AG10803 (cell line): ENCODE results near the gene GLOD4.

Experiments
- DNase-seq: peaks from one replicate; pipeline ENCODE4 v3.0.0; 2010; ENCODE audit warnings: low read depth
- H3K4me3 ChIP-seq: 2 replicates; pipeline ENCODE4 v1.5.1; 2011; ENCODE audit warnings: mild to moderate bottlenecking, low read length, control low read depth
- TF ChIP-seq, protein P1 (sequence below): conservative IDR thresholded peaks from 2 replicates; pipeline ENCODE4 v1.5.1; 2011; ENCODE audit warnings: mild to moderate bottlenecking, low read length, control low read depth, inconsistent platforms

GLOD4 gene

DNA sequence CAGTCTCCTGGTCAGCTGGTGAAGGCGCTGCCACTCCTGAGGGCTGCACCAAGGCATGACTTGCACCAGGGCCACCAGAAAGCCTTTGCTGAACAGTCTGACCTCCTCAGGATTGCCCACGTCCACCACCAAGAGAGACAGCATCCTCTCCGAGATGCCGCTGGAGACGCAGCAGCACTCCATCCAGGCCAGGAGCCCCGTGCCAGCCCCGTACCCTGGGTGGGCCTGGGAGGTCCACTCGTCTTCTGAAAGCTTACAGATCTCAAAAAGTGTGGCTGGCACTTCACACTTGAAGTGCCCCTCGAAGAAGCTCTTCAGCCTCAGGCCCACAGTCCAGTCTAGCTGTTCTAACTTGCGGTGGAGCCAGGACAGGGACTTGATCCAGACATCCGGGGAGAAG, 36.7 kb downstream of the GLOD4 start:
- TF ChIP-seq, protein P1, sequence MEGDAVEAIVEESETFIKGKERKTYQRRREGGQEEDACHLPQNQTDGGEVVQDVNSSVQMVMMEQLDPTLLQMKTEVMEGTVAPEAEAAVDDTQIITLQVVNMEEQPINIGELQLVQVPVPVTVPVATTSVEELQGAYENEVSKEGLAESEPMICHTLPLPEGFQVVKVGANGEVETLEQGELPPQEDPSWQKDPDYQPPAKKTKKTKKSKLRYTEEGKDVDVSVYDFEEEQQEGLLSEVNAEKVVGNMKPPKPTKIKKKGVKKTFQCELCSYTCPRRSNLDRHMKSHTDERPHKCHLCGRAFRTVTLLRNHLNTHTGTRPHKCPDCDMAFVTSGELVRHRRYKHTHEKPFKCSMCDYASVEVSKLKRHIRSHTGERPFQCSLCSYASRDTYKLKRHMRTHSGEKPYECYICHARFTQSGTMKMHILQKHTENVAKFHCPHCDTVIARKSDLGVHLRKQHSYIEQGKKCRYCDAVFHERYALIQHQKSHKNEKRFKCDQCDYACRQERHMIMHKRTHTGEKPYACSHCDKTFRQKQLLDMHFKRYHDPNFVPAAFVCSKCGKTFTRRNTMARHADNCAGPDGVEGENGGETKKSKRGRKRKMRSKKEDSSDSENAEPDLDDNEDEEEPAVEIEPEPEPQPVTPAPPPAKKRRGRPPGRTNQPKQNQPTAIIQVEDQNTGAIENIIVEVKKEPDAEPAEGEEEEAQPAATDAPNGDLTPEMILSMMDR: no peak
- no peak for DNase-seq

DNA sequence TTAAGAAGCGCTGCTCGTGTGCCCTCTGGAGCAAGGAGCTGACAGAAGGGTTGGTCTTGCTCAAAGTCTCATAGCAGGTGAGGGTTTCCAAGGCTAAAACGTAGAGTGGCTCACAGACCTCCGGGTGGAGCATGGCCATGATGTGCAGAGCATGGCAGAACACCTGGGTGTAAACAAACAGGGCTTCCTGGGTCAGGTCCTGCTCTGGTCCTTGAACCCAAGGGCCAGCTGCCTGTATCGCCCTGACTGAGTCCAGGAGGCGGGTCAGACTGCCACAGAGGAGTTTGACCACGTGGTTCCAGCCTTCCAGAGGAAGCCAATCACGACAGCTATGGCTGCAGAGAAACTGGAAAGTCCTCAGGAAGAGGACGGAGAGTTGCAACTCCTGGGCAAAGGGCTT, 37.1 kb downstream of the GLOD4 start:
- DNase-seq: no peak
- TF ChIP-seq, protein P1: no peak
- H3K4me3 ChIP-seq: no peak overlapping the region

More for the DNA sequence above, 36.7 kb downstream of the GLOD4 start:
- H3K4me3 ChIP-seq: no peak overlapping the region

DNA sequence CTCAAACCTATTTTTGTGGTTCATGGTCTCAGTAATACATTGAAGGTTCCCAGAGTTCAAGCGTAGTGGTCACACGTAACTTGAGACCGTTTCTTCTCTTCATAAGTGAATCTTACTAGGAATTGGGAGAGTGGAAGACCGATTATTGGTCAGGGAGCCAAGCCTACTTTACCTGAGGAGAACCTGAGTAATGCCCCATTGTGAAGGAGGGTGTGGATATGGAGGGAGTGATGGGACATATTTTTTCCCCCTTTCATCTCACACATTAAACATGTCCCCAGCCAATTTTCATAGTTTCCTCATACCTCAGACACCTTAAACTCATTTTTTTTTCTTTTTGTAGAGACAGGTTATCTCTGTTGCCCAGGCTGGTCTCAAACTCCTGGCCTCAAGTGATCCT, 38.9 kb downstream of the GLOD4 start:
- no peak overlapping the region for H3K4me3 ChIP-seq
- TF ChIP-seq, protein P1: no peak
- DNase-seq: no peak

DNA sequence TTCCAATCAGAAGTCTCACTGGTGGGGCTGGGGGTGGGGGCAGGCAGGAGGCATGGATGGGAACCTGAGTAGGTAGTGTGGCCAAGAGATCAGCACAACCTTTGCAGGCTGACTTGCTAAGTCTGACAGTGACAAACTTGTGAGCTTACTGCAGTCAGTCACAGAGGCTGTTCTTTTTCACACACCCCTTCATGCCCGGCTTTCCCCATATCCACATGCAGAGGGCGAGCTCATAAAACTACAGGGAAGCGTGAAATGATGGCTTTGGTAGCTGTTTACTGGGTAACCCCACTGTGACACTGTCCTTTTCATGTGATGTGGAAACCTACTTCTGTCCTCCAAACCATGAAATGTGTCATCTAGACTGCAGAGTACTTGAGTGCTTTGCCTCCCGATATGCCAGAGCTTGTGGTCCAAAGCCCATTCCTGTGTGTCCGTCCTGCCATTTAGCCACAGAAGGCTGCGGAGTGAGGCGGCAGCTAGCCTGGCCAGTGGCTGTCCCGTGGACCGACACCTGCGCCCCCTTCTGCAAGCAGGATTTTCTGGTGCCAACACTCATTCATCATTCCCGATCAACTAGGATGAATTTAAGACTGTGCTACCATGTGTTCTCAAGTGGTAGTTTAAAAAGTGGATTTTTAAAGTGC, 39.8 kb downstream of the GLOD4 start:
- DNase-seq: no peak
- H3K4me3 ChIP-seq: no peak overlapping the region
- TF ChIP-seq, protein P1: no peak

DNA sequence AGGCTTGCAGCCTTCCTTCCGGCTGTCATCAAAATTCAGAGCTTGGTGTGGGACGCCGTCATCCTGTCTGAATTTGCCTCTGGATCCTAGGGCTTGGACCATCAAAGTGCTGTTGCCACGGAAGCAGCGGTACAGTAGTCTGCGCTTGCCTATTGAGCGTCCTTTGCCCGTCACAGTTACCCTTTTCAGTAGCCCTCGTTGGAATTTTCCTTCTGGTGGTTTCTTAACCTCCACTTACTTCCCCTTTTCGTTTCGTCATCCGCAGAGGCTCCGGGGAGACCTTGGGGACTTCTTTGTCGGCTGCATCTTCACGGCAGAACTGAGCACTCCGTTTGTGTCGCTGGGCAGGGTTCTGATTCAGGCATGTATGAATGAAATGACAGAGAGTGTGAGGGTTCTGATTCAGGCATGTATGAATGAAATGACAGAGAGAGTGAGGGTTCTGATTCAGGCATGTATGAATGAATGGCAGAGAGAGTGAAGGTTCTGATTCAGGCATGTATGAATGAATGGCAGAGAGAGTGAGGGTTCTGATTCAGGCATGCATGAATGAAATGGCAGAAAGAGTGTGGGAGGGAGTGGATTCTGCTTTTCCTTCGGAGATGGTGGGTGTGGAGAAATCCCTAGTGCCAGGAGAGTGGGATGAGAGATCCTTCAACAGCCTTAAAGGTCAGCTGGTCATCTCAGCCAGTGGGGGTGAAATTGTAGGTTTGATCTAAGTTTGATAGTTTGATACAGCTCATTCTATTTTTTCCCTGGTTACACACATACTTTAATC, 41.7 kb downstream of the GLOD4 start:
- no peak for DNase-seq
- no peak overlapping the region for H3K4me3 ChIP-seq
- TF ChIP-seq, protein P1: no peak

DNA sequence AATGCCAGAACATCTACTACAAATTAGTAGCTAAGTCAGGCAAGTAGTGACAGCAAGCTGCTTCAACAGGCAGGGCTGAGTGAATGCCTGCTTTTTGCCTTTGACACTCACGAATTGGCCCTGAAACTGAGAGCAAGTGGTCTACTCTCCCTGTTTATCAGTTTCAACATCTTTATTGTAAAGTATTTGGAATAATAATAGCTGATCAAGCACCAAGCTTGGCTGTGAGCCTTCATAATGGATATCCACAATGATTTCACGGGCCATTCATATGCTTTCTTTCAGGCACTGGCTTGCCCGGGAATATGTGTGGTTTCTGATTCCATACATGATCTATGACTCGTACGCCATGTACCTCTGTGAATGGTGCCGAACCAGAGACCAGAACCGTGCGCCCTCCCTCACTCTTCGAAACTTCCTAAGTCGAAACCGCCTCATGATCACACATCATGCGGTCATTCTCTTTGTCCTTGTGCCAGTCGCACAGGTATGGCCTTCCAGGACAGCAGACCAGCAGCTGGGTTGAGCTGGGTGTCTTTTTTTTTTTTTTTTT, 44.4 kb downstream of the GLOD4 start:
- H3K4me3 ChIP-seq: no peak overlapping the region
- TF ChIP-seq, protein P1: no peak

More for the DNA sequence above, 44.4 kb downstream of the GLOD4 start:
- DNase-seq: no peak
